Measurements from ENCODE around the gene IFI30. TPM values are rescaled to one million over a fixed set of nuclear protein-coding genes. Genes with fewer than 3 reads are reported as not detected.

Gene IFI30
- total RNA-seq, 1 experiment from 2014 or later = 23.6 TPM

GRCh38 chr19:18206018-18206417 is 32.4 kb downstream of the IFI30 start:
- Mint-ChIP-seq H3K36me3 (ENCODE audit: insufficient read depth in 1 of 3, low read depth in 3 of 3) (peaks cover 6 to 13% (median 7%) of the 10 kb centered on the region in 3 experiments; a peak in 5 of 7 replicates), H3K4me3 (peak overlapping the region; percentile 78 to 91)

More at GRCh38 chr19:18206018-18206417, 32.4 kb downstream of the IFI30 start:
- Histone ChIP-seq H4K20me1 (ENCODE audit: control insufficient read depth, insufficient read depth, insufficient read length) (peaks cover 4% of the 10 kb centered on the region), H3K79me1 (ENCODE audit: insufficient read depth, low read depth, low read length, poor library complexity, severe bottlenecking) (no peaks in the 10 kb centered on the region), H3K9me3 (ENCODE audit: control insufficient read depth, low read depth, low read length) (no peaks in the 10 kb centered on the region), H3K4me1 (ENCODE audit: insufficient read depth, low read length) (no peaks in the 10 kb centered on the region), H3K27ac (ENCODE audit: insufficient read length, low read depth, low read length) (no peak overlapping the region), H3K14ac (ENCODE audit: insufficient read depth, low read length) (no peak overlapping the region), H3K4ac (ENCODE audit: low read depth, low read length) (no peak overlapping the region), H3K27me3 (ENCODE audit: insufficient read depth, low read length) (no peaks in the 10 kb centered on the region), H2BK15ac (ENCODE audit: low read depth, low read length) (no peak overlapping the region), H3T11ph (ENCODE audit: low read length) (no peak overlapping the region), H2AFZ (ENCODE audit: low read length) (no peak overlapping the region), H2BK5ac (ENCODE audit: insufficient read length, low read length) (no peak overlapping the region), H3K23ac (ENCODE audit: insufficient read length, low read depth, low read length) (no peak overlapping the region), H2BK120ac (ENCODE audit: low read depth, low read length, poor library complexity, severe bottlenecking) (no peak overlapping the region), H2BK12ac (ENCODE audit: insufficient read length, low read depth, low read length) (no peak overlapping the region), H2BK20ac (ENCODE audit: low read depth, low read length, poor library complexity, severe bottlenecking) (no peak overlapping the region), H3K4me2 (ENCODE audit: insufficient read depth, insufficient read length, low read length) (peak overlapping the region; percentile 69), H4K91ac (ENCODE audit: insufficient read length, low read depth, low read length) (no peak overlapping the region), H4K8ac (replicated peaks; ENCODE audit: insufficient read length, low read depth, low read length) (no peak overlapping the region), H2AK5ac (ENCODE audit: insufficient read length, low read length) (no peak overlapping the region), H3K18ac (ENCODE audit: insufficient read length, low read depth, low read length) (no peak overlapping the region), H3K56ac (ENCODE audit: insufficient read length, low read depth, low read length) (no peak overlapping the region), H3K9ac (ENCODE audit: extremely low read depth, insufficient read length, low read length) (no peak overlapping the region), H3K79me2 (ENCODE audit: insufficient read depth, low read length) (no peaks in the 10 kb centered on the region; the same call in 1 of the 2 replicates), H4K5ac (ENCODE audit: insufficient read length, low read depth, low read length) (no peak overlapping the region), H3K23me2 (ENCODE audit: insufficient read length, low read depth, low read length, poor library complexity, severe bottlenecking) (peaks cover 18% of the 10 kb centered on the region)
- no CpG with 5 or more reads among the region's 12 CpGs for WGBS (ENCODE audit: extremely low coverage, insufficient read length, low lambda C conversion rate)
- Mint-ChIP-seq H3K27ac (peak overlapping the region in 2 of 3 experiments; percentile 44 to 97; a peak in 1 of 7 replicates), H3K9me3 (peaks cover 0 to 2% of the 10 kb centered on the region in 2 experiments; a peak in 1 of 5 replicates), H3K27me3 (ENCODE audit: low read depth) (peaks cover 3% of the 10 kb centered on the region; the same call in 1 of the 2 replicates), H3K4me1 (peaks cover 8 to 34% of the 10 kb centered on the region in 2 experiments)
- no peak for DNase-seq
- no peak for TF ChIP-seq CTCF (conservative IDR thresholded peaks at IDR 0.05)
